A549 (cell line): ENCODE measurements around the gene NCOA1. TPM values are rescaled to one million over a fixed set of nuclear protein-coding genes. Genes with fewer than 3 reads are reported as not detected.

Experiments
- ATAC-seq, 2 experiments: fragments of 200-7000 bp in 1 of 2; fragments of >200 bp in 1 of 2; cut with Nextera tagmentation in 1 of 2; cut with Tn5 transposase in 1 of 2; 3 replicates each; pipeline versions ENCODE4 v1.8.0 to v1.9.1; 2018 to 2020; ENCODE audit warnings: mild to moderate bottlenecking in 1 of 2, moderate library complexity in 1 of 2
- CTCF ChIA-PET: fragments of 300-600 bp; sonication (Branson Sonifier 250); formaldehyde crosslinking; extraction: SDS; loops from one replicate; lab custom pipeline; 2021; ENCODE audit warnings: antibody characterized with exemption, inconsistent platforms; lab: Yijun Ruan, JAX
- POLR2A ChIA-PET: fragments of 350-600 bp; formaldehyde crosslinking; extraction: SDS; loops from one replicate; lab custom pipeline; 2021; ENCODE audit warnings: antibody characterized with exemption, inconsistent platforms; lab: Yijun Ruan, JAX
- DNase-seq, 2 experiments: peaks; one replicate each; pipeline versions ENCODE4 v3.0.0 to v3.0.0-alpha.2; 2011 to 2016; ENCODE audit warnings: low read depth in 1 of 2, low spot score in 1 of 2
- FAIRE-seq: peaks from 2 replicates; lab custom pipeline; 2011; peaks lifted over from hg19 to GRCh38; lab: Jason Lieb, UNC
- H3K27ac ChIP-seq, 2 experiments: fragments of >200 bp; sonication (Bioruptor Twin); formaldehyde crosslinking; 3 replicates each; pipeline ENCODE4 v1.5.1; 2016 to 2017
- H3K4me1 ChIP-seq: fragments of >200 bp; sonication (Bioruptor Twin); formaldehyde crosslinking; 3 replicates; pipeline ENCODE4 v1.6.1; 2016
- H3K4me2 ChIP-seq: fragments of >200 bp; sonication (Bioruptor Twin); formaldehyde crosslinking; 3 replicates; pipeline ENCODE4 v1.6.1; 2016
- H3K4me3 ChIP-seq: fragments of >200 bp; sonication (Bioruptor Twin); formaldehyde crosslinking; 3 replicates; pipeline ENCODE4 v1.5.1; 2016
- H3K9me3 ChIP-seq: fragments of >200 bp; sonication (Bioruptor Twin); formaldehyde crosslinking; 3 replicates; pipeline ENCODE4 v1.6.1; 2016
- ATOH8 ChIP-seq: fragments of 250-450 bp; sonication (Bioruptor Pico); IDR thresholded peaks from 2 replicates; pipeline ENCODE4 v1.5.0; 2020; ENCODE audit warnings: low read depth, mild to moderate bottlenecking, moderate library complexity
- BCL3 ChIP-seq: fragments of >200 bp; sonication (Bioruptor Twin); formaldehyde crosslinking; IDR thresholded peaks from 3 replicates; pipeline ENCODE4 v1.6.1; 2016
- CTCF ChIP-seq: fragments of >200 bp; sonication (Bioruptor Twin); formaldehyde crosslinking; IDR thresholded peaks from 3 replicates; pipeline ENCODE4 v1.5.1; 2016
- FOSL2 ChIP-seq, 2 experiments: fragments of 450-650 bp in 1 of 2; fragments of >200 bp in 1 of 2; sonication (Bioruptor Twin) in 1 of 2; formaldehyde crosslinking; IDR thresholded peaks; 2 replicates each; pipeline versions ENCODE4 v1.5.0 to v1.6.1; 2016 to 2020; ENCODE audit warnings: mild to moderate bottlenecking in 1 of 2, moderate library complexity in 1 of 2
- JUNB ChIP-seq: fragments of >200 bp; sonication (Bioruptor Twin); formaldehyde crosslinking; IDR thresholded peaks from 2 replicates; pipeline ENCODE4 v1.6.1; 2016
- KDM5A ChIP-seq: fragments of 200-600 bp; sonication (generic); IDR thresholded peaks from 2 replicates; pipeline ENCODE4 v1.6.1; 2016; ENCODE audit warnings: antibody characterized with exemption, mild to moderate bottlenecking
- MYC ChIP-seq: IDR thresholded peaks from 2 replicates; pipeline ENCODE4 v1.6.1; 2012; ENCODE audit warnings: mild to moderate bottlenecking, inconsistent platforms, low read length, improper control_type of control experiment, borderline replicate concordance
- NR3C1 ChIP-seq: fragments of >200 bp; sonication (Bioruptor Twin); formaldehyde crosslinking; IDR thresholded peaks from 3 replicates; pipeline ENCODE4 v1.6.1; 2017
- PBX3 ChIP-seq: IDR thresholded peaks from 2 replicates; pipeline ENCODE4 v1.6.1; 2012
- PHF8 ChIP-seq: fragments of 200-600 bp; sonication (generic); IDR thresholded peaks from 2 replicates; pipeline ENCODE4 v1.6.1; 2016; ENCODE audit warnings: low read depth, mild to moderate bottlenecking, antibody characterized with exemption, moderate library complexity, borderline replicate concordance
- POLR2AphosphoS2 ChIP-seq: conservative IDR thresholded peaks from 2 replicates; pipeline ENCODE4 v1.6.1; 2012; ENCODE audit warnings: low read length, improper control_type of control experiment, inconsistent platforms
- RFX5 ChIP-seq: fragments of 450-650 bp; IDR thresholded peaks from 2 replicates; pipeline ENCODE4 v1.7.1; 2014; ENCODE audit warnings: antibody characterized with exemption, mild to moderate bottlenecking, moderate library complexity
- SMC3 ChIP-seq: fragments of >200 bp; sonication (Bioruptor Twin); formaldehyde crosslinking; IDR thresholded peaks from 3 replicates; pipeline ENCODE4 v1.6.1; 2018; ENCODE audit warnings: inconsistent platforms
- WGBS: methylation state at CpG from one replicate; pipeline ENCODE4 v1.1.6; 2017; ENCODE audit errors: missing lambda C conversion rate; 5-methylcytosine and 5-hydroxymethylcytosine counted together
- polyA plus RNA-seq, 4 experiments: library from polyadenylated mRNA; depleted of rRNA in 3 of 4; stranded (reverse); fragments of >200 nt; fragmentation: RNase III in 1 of 4; extraction: RNeasy Plus Mini Kit Qiagen cat#74134 plus additional on column Dnase treatment in 1 of 4; gene quantifications; 2 replicates in 3 of 4; 3 replicates in 1 of 4; pipeline ENCODE4 v1.2.3, GENCODE V29; 2011 to 2017
- TF ChIP-seq, protein P1 (sequence below): IDR thresholded peaks from 2 replicates; pipeline ENCODE4 v1.6.1; 2012

NCOA1 gene
- polyA plus RNA-seq, 2 of the 4 experiments (the other 2 are of a cell fraction), result 7.6 to 29.9 TPM

GRCh38 chr2:24501813-24502212 lies 10.8 kb downstream of the NCOA1 start:
- TF ChIP-seq PBX3, result no peak
- no peak for TF ChIP-seq POLR2AphosphoS2
- TF ChIP-seq, protein P1, sequence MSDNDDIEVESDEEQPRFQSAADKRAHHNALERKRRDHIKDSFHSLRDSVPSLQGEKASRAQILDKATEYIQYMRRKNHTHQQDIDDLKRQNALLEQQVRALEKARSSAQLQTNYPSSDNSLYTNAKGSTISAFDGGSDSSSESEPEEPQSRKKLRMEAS, result no peak
- no peak for TF ChIP-seq KDM5A
- no peak for TF ChIP-seq NR3C1
- TF ChIP-seq MYC, result no peak
- no peak for TF ChIP-seq PHF8
- no peak for TF ChIP-seq CTCF
- TF ChIP-seq SMC3, result no peak
- TF ChIP-seq, all 56 proteins: peak for 0
- Histone ChIP-seq H3K9me3 (no peaks in the 10 kb centered on the region), H3K4me3 (no peak overlapping the region), H3K27ac (no peak overlapping the region), H3K4me1 (no peaks in the 10 kb centered on the region), H3K4me2 (no peak overlapping the region)
- no peak for ATAC-seq
- DNase-seq, result no peak
- POLR2A ChIA-PET, result no interaction called here
- WGBS, result 84% methylated on average over 2 of the region's 2 CpGs
- CTCF ChIA-PET, result no interaction called here
- no peak for FAIRE-seq

DNA sequence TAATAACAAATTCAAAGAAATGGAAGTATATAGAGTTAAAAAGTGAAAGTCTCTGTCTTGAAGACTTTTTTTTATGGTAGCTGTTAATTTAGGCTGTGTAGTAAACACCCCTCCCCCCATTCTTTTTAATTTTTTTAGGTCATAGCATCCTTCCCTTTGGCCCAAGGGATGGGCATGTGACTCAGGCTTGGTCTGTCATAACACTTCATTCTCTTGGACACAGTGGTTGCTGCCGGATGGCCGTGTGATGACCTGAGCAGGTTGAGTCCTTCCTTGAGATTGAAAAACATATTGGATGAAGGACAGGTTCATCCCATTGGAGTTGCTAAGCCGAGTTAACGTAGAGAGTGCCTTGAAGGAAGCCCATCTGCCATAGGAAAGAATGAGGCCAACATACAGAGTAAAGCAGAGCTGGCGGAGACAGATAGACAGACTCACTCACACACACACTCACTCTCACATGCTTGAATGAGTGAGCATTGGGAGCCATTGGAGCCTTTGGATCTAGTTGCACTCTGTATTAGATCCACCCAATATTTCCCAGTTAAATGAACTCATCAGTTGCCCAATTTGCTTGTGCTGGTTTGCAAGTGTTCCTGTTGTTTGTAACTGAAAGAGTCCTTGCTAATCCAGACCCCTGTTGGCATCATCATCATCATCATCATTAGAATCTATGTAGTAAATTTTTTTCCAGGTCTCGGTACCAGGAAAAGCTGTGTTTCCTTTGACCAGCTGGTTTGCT lies 14.7 kb downstream of the NCOA1 start:
- ATAC-seq, result no peak
- ChIA-PET POLR2A (no interaction called here), CTCF (interaction anchor here (0.7 to 2.0 kb wide), 3 partner anchors 14 to 96 kb away, joined by 3 to 12 read pairs (median 3); no protein-coding TSS in a partner anchor)
- no peak for DNase-seq
- 98% methylated on average over 6 of the region's 6 CpGs for WGBS
- H3K4me1 ChIP-seq, result 0 out of 3 replicates have a peak, but pooled peaks cover 3% of the 10 kb centered on the region
- H3K4me3 ChIP-seq, result no peak overlapping the region
- H3K27ac ChIP-seq, result no peak overlapping the region
- no peak overlapping the region for H3K4me2 ChIP-seq
- TF ChIP-seq ATOH8 (CRISPR knock-in tag) (no peak), BCL3 (no peak), RFX5 (no peak)
- H3K9me3 ChIP-seq, result no peaks in the 10 kb centered on the region
- FAIRE-seq, result no peak

DNA sequence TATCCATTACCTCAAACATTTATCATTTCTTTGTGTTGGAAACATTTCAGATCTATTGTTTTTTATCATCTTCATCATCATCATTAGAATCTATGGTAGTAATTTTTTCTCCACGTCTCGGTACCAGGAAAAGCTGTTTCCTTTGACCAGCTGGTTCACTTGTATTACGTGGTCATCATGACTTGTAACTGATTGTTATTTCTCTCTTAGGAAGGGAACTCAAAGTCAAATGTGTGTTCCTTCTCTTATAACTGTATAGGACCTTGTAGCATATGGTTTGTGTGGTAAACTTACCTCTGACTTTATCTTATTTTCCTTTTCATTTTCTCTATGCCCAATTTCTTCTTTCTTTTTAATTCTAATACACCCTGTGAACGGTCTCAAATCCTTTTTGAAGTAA lies 16.5 kb downstream of the NCOA1 start:
- no peak overlapping the region for H3K4me2 ChIP-seq
- ChIA-PET POLR2A (no interaction called here), CTCF (no interaction called here)
- no peak for FAIRE-seq
- no peak overlapping the region for H3K27ac ChIP-seq
- no peaks in the 10 kb centered on the region for H3K9me3 ChIP-seq
- ATAC-seq, result no peak
- WGBS, result 89% methylated on average over 4 of the region's 4 CpGs
- DNase-seq, result no peak
- H3K4me3 ChIP-seq, result no peak overlapping the region
- 0 out of 3 replicates have a peak, but pooled peaks cover 10% of the 10 kb centered on the region for H3K4me1 ChIP-seq
- TF ChIP-seq JUNB, result no peak
- TF ChIP-seq FOSL2 (IDR thresholded peaks at IDR 0.05), result no peak
- no peak for TF ChIP-seq FOSL2 (CRISPR knock-in tag; IDR thresholded peaks at IDR 0.05)
